Nephron progenitor cell (in vitro differentiated cells): ENCODE results near the gene FCHO2.

ENCODE experiments used
- DNase-seq: peaks from one replicate; pipeline ENCODE4 v3.0.0; 2021
- H3K27ac Mint-ChIP-seq: 2 replicates; pipeline ENCODE4 v1.8.0; 2021; ENCODE audit warnings: mild to moderate bottlenecking, moderate library complexity, mixed read lengths
- H3K27me3 Mint-ChIP-seq: 2 replicates; pipeline ENCODE4 v1.8.0; 2021; ENCODE audit warnings: mild to moderate bottlenecking, low read depth, mixed read lengths; ENCODE audit not compliant: poor library complexity
- H3K36me3 Mint-ChIP-seq: 2 replicates; pipeline ENCODE4 v1.8.0; 2021; ENCODE audit warnings: low read depth, mixed read lengths
- H3K4me1 Mint-ChIP-seq: 2 replicates; pipeline ENCODE4 v1.8.0; 2021; ENCODE audit warnings: mixed read lengths
- H3K4me3 Mint-ChIP-seq: 2 replicates; pipeline ENCODE4 v1.8.0; 2021; ENCODE audit warnings: mild to moderate bottlenecking, moderate library complexity, mixed read lengths
- H3K9me3 Mint-ChIP-seq: 2 replicates; pipeline ENCODE4 v1.8.0; 2021; ENCODE audit warnings: mild to moderate bottlenecking, moderate library complexity, mixed read lengths
- CTCF ChIP-seq: fragments of 200-600 bp; sonication (generic); IDR thresholded peaks from 2 replicates; pipeline ENCODE4 v1.5.0; 2021; ENCODE audit warnings: antibody characterized with exemption

Gene FCHO2

GRCh38 chr5:73067213-73067612 lies 111.4 kb downstream of the FCHO2 start:
- peaks cover 5% of the 10 kb centered on the region for H3K9me3 Mint-ChIP-seq

GRCh38 chr5:73081093-73081492 lies 125.3 kb downstream of the FCHO2 start:
- H3K27me3 Mint-ChIP-seq = peaks cover 2% of the 10 kb centered on the region
- H3K4me1 Mint-ChIP-seq = no peaks in the 10 kb centered on the region
- peaks cover 7% of the 10 kb centered on the region for H3K36me3 Mint-ChIP-seq
- no peak overlapping the region for H3K4me3 Mint-ChIP-seq
- no peak overlapping the region for H3K27ac Mint-ChIP-seq
- no peak for TF ChIP-seq CTCF
- DNase-seq = no peak
- H3K9me3 Mint-ChIP-seq = no peaks in the 10 kb centered on the region

More at GRCh38 chr5:73067213-73067612, 111.4 kb downstream of the FCHO2 start:
- Mint-ChIP-seq H3K4me1 (no peaks in the 10 kb centered on the region), H3K36me3 (peaks cover 34% of the 10 kb centered on the region), H3K4me3 (no peak overlapping the region), H3K27ac (no peak overlapping the region), H3K27me3 (peaks cover 3% of the 10 kb centered on the region)
- DNase-seq = no peak
- TF ChIP-seq CTCF = no peak

- Mint-ChIP-seq H3K9me3 (no peaks in the 10 kb centered on the region), H3K36me3 (peaks cover 8% of the 10 kb centered on the region), H3K27ac (no peak overlapping the region), H3K27me3 (peaks cover 2% of the 10 kb centered on the region), H3K4me1 (no peaks in the 10 kb centered on the region), H3K4me3 (no peak overlapping the region)
- no peak for DNase-seq
- no peak for TF ChIP-seq CTCF
Observed at GRCh38 chr5:73088026-73088425, 132.2 kb downstream of the FCHO2 start.

GRCh38 chr5:73093943-73094342 lies 138.1 kb downstream of the FCHO2 start:
- Mint-ChIP-seq H3K27ac (no peak overlapping the region), H3K4me1 (no peaks in the 10 kb centered on the region), H3K27me3 (no peaks in the 10 kb centered on the region), H3K4me3 (no peak overlapping the region), H3K9me3 (peaks cover 22% of the 10 kb centered on the region), H3K36me3 (peaks cover 10% of the 10 kb centered on the region)
- no peak for TF ChIP-seq CTCF
- DNase-seq = no peak

GRCh38 chr5:73094415-73094814 lies 138.6 kb downstream of the FCHO2 start:
- Mint-ChIP-seq H3K4me3 (no peak overlapping the region), H3K27me3 (no peaks in the 10 kb centered on the region), H3K4me1 (no peaks in the 10 kb centered on the region), H3K36me3 (peaks cover 10% of the 10 kb centered on the region), H3K27ac (no peak overlapping the region), H3K9me3 (peaks cover 22% of the 10 kb centered on the region)
- TF ChIP-seq CTCF = no peak
- DNase-seq = no peak

- Mint-ChIP-seq H3K4me3 (no peak overlapping the region), H3K9me3 (peaks cover 22% of the 10 kb centered on the region), H3K27me3 (no peaks in the 10 kb centered on the region), H3K4me1 (no peaks in the 10 kb centered on the region), H3K36me3 (peaks cover 10% of the 10 kb centered on the region), H3K27ac (no peak overlapping the region)
- no peak for TF ChIP-seq CTCF
- DNase-seq = no peak
Observed at GRCh38 chr5:73095564-73096238, 139.9 kb downstream of the FCHO2 start.
